Measurements from ENCODE around the gene TMEM51. TPM values are rescaled to one million over a fixed set of nuclear protein-coding genes. Genes with fewer than 3 reads are reported as not detected.
A peak's percentile ranks its signal among the peaks of the same experiment; 100 is the strongest.

The TMEM51 gene
- total RNA-seq, 1 donor from 2014 or later: 6.9 TPM

- Histone ChIP-seq H3K36me3 (ENCODE audit: insufficient read depth, low read length) (no peaks in the 10 kb centered on the region), H3K4me2 (ENCODE audit: low read length) (no peak overlapping the region), H3K4me1 (ENCODE audit: insufficient read depth, low read length) (no peaks in the 10 kb centered on the region), H4K20me1 (ENCODE audit: insufficient read depth, low read length) (no peaks in the 10 kb centered on the region), H3K9ac (ENCODE audit: low read length) (no peak overlapping the region), H2AFZ (ENCODE audit: low read depth, low read length) (no peak overlapping the region), H3K9me3 (ENCODE audit: insufficient read depth, low read depth, low read length) (no peaks in the 10 kb centered on the region), H3K27ac (ENCODE audit: low read depth, low read length) (no peak overlapping the region), H3K27me3 (ENCODE audit: insufficient read depth, low read length) (peaks cover 6% of the 10 kb centered on the region), H3K4me3 (ENCODE audit: insufficient read depth, low read depth, low read length) (no peak overlapping the region), H3K79me2 (ENCODE audit: insufficient read depth, low read length) (no peaks in the 10 kb centered on the region)
- Mint-ChIP-seq H3K27me3 (ENCODE audit: low read depth, unreplicated experiment) (peaks cover 33% of the 10 kb centered on the region), H3K4me1 (ENCODE audit: low read depth, unreplicated experiment) (no peaks in the 10 kb centered on the region), H3K9me3 (ENCODE audit: unreplicated experiment) (peaks cover 3% of the 10 kb centered on the region), H3K36me3 (ENCODE audit: low read depth, unreplicated experiment) (no peaks in the 10 kb centered on the region), H3K4me3 (ENCODE audit: unreplicated experiment) (no peak overlapping the region), H3K27ac (ENCODE audit: unreplicated experiment) (no peak overlapping the region)
- no peak for DNase-seq (ENCODE audit: low read depth)
- FAIRE-seq: no peak
- TF ChIP-seq EZH2 (IDR thresholded peaks at IDR 0.05; ENCODE audit: insufficient read depth, low read length) (no peak), CTCF (IDR thresholded peaks at IDR 0.05; ENCODE audit: insufficient read depth, low read depth, low read length) (no peak)
Measured at GRCh38 chr1:15125101-15125745, 28.3 kb upstream of the TMEM51 start.

- no peak overlapping the region for H3K4me3 ChIP-seq (ENCODE audit: insufficient read depth, low read depth, low read length)
- H3K9ac ChIP-seq (ENCODE audit: low read length): no peak overlapping the region
- H4K20me1 ChIP-seq (ENCODE audit: insufficient read depth, low read length): no peaks in the 10 kb centered on the region
- H3K79me2 ChIP-seq (ENCODE audit: insufficient read depth, low read length): no peaks in the 10 kb centered on the region
- H3K4me1 ChIP-seq (ENCODE audit: insufficient read depth, low read length): no peaks in the 10 kb centered on the region
- Mint-ChIP-seq H3K27ac (ENCODE audit: unreplicated experiment) (peak overlapping the region; percentile 47), H3K4me3 (ENCODE audit: unreplicated experiment) (no peak overlapping the region), H3K36me3 (ENCODE audit: low read depth, unreplicated experiment) (no peaks in the 10 kb centered on the region), H3K4me1 (ENCODE audit: low read depth, unreplicated experiment) (no peaks in the 10 kb centered on the region), H3K27me3 (ENCODE audit: low read depth, unreplicated experiment) (peaks cover 23% of the 10 kb centered on the region), H3K9me3 (ENCODE audit: unreplicated experiment) (peaks cover 3% of the 10 kb centered on the region)
- H3K27me3 ChIP-seq (ENCODE audit: insufficient read depth, low read length): peaks cover 2% of the 10 kb centered on the region
- no peak overlapping the region for H3K4me2 ChIP-seq (ENCODE audit: low read length)
- FAIRE-seq: no peak
- no peak for TF ChIP-seq EZH2 (IDR thresholded peaks at IDR 0.05; ENCODE audit: insufficient read depth, low read length)
- TF ChIP-seq CTCF (IDR thresholded peaks at IDR 0.05; ENCODE audit: insufficient read depth, low read depth, low read length): no peak
- H3K27ac ChIP-seq (ENCODE audit: low read depth, low read length): no peak overlapping the region
- no peaks in the 10 kb centered on the region for H3K36me3 ChIP-seq (ENCODE audit: insufficient read depth, low read length)
- no peaks in the 10 kb centered on the region for H3K9me3 ChIP-seq (ENCODE audit: insufficient read depth, low read depth, low read length)
- no peak for DNase-seq (ENCODE audit: low read depth)
- H2AFZ ChIP-seq (ENCODE audit: low read depth, low read length): no peak overlapping the region
Measured at GRCh38 chr1:15128077-15128476, 25.5 kb upstream of the TMEM51 start.

- H3K36me3 ChIP-seq (ENCODE audit: insufficient read depth, low read length): no peaks in the 10 kb centered on the region
- H3K4me1 Mint-ChIP-seq (ENCODE audit: low read depth, unreplicated experiment): no peaks in the 10 kb centered on the region
- no peaks in the 10 kb centered on the region for H3K36me3 Mint-ChIP-seq (ENCODE audit: low read depth, unreplicated experiment)
- no peak overlapping the region for H2AFZ ChIP-seq (ENCODE audit: low read depth, low read length)
- no peak for DNase-seq (ENCODE audit: low read depth)
- no peak overlapping the region for H3K27ac Mint-ChIP-seq (ENCODE audit: unreplicated experiment)
- H3K9ac ChIP-seq (ENCODE audit: low read length): no peak overlapping the region
- H3K27me3 ChIP-seq (ENCODE audit: insufficient read depth, low read length): peaks cover 2% of the 10 kb centered on the region
- H3K27me3 Mint-ChIP-seq (ENCODE audit: low read depth, unreplicated experiment): peaks cover 23% of the 10 kb centered on the region
- no peaks in the 10 kb centered on the region for H4K20me1 ChIP-seq (ENCODE audit: insufficient read depth, low read length)
- no peak overlapping the region for H3K4me3 Mint-ChIP-seq (ENCODE audit: unreplicated experiment)
- no peak for FAIRE-seq
- no peaks in the 10 kb centered on the region for H3K9me3 ChIP-seq (ENCODE audit: insufficient read depth, low read depth, low read length)
- H3K27ac ChIP-seq (ENCODE audit: low read depth, low read length): no peak overlapping the region
- peaks cover 5% of the 10 kb centered on the region for H3K9me3 Mint-ChIP-seq (ENCODE audit: unreplicated experiment)
- TF ChIP-seq CTCF (IDR thresholded peaks at IDR 0.05; ENCODE audit: insufficient read depth, low read depth, low read length): peak; percentile 89
- no peak for TF ChIP-seq EZH2 (IDR thresholded peaks at IDR 0.05; ENCODE audit: insufficient read depth, low read length)
- H3K4me1 ChIP-seq (ENCODE audit: insufficient read depth, low read length): no peaks in the 10 kb centered on the region
- H3K4me2 ChIP-seq (ENCODE audit: low read length): no peak overlapping the region
- H3K79me2 ChIP-seq (ENCODE audit: insufficient read depth, low read length): no peaks in the 10 kb centered on the region
- no peak overlapping the region for H3K4me3 ChIP-seq (ENCODE audit: insufficient read depth, low read depth, low read length)
Measured at GRCh38 chr1:15128520-15129313, 24.8 kb upstream of the TMEM51 start.

Measured in astrocyte (in vitro differentiated cells and primary cell).